Activated naive CD8-positive, alpha-beta T cell (primary cell): Measurements from ENCODE around the gene NEURL3.
"Not testable (repeated sequence)": the region's sequence is repeated elsewhere in the genome, so short reads cannot be mapped to it uniquely, and the experiment has no call there.

Experiments
- H3K27ac Mint-ChIP-seq: one replicate; pipeline ENCODE4 v1.8.0; 2021; ENCODE audit warnings: mixed read lengths
- H3K27me3 Mint-ChIP-seq: one replicate; pipeline ENCODE4 v1.8.0; 2021; ENCODE audit warnings: mixed read lengths
- H3K36me3 Mint-ChIP-seq: one replicate; pipeline ENCODE4 v1.8.0; 2021; ENCODE audit warnings: mixed read lengths
- H3K4me1 Mint-ChIP-seq: one replicate; pipeline ENCODE4 v1.8.0; 2021; ENCODE audit warnings: low read depth, mixed read lengths
- H3K4me3 Mint-ChIP-seq: one replicate; pipeline ENCODE4 v1.8.0; 2021; ENCODE audit warnings: mild to moderate bottlenecking, mixed read lengths
- H3K9me3 Mint-ChIP-seq: one replicate; pipeline ENCODE4 v1.8.0; 2021; ENCODE audit warnings: low read depth, mixed read lengths

Gene NEURL3

GRCh38 chr2:96508521-96509113 is 3.5 kb upstream of the NEURL3 start:
- Mint-ChIP-seq H3K36me3 (no peaks in the 10 kb centered on the region), H3K27ac (no peak overlapping the region), H3K4me1 (peaks cover 14% of the 10 kb centered on the region), H3K4me3 (no peak overlapping the region), H3K27me3 (peaks cover 9% of the 10 kb centered on the region), H3K9me3 (no peaks in the 10 kb centered on the region)

- H3K27me3 Mint-ChIP-seq, result peaks cover 9% of the 10 kb centered on the region
- H3K36me3 Mint-ChIP-seq, result no peaks in the 10 kb centered on the region
- H3K4me3 Mint-ChIP-seq, result peak overlapping the region; percentile 76
- H3K4me1 Mint-ChIP-seq, result peaks cover 14% of the 10 kb centered on the region
- no peaks in the 10 kb centered on the region for H3K9me3 Mint-ChIP-seq
- H3K27ac Mint-ChIP-seq, result no peak overlapping the region
These were observed 2.9 kb upstream of the NEURL3 start for GRCh38 chr2:96507957-96508520.

- no peak overlapping the region for H3K27ac Mint-ChIP-seq
- peaks cover 17% of the 10 kb centered on the region for H3K4me1 Mint-ChIP-seq
These were observed 1.7 kb upstream of the NEURL3 start for GRCh38 chr2:96506907-96507240.

GRCh38 chr2:96506016-96506906 is 1.1 kb upstream of the NEURL3 start:
- Mint-ChIP-seq H3K36me3 (no peaks in the 10 kb centered on the region), H3K4me3 (no peak overlapping the region), H3K27me3 (peaks cover 9% of the 10 kb centered on the region), H3K27ac (no peak overlapping the region), H3K4me1 (peaks cover 23% of the 10 kb centered on the region), H3K9me3 (no peaks in the 10 kb centered on the region)

More at GRCh38 chr2:96506907-96507240, 1.7 kb upstream of the NEURL3 start:
- no peaks in the 10 kb centered on the region for H3K36me3 Mint-ChIP-seq
- peaks cover 9% of the 10 kb centered on the region for H3K27me3 Mint-ChIP-seq
- no peak overlapping the region for H3K4me3 Mint-ChIP-seq
- H3K9me3 Mint-ChIP-seq, result no peaks in the 10 kb centered on the region

- no peak overlapping the region for H3K27ac Mint-ChIP-seq
- no peaks in the 10 kb centered on the region for H3K36me3 Mint-ChIP-seq
- H3K4me3 Mint-ChIP-seq, result no peak overlapping the region
- no peaks in the 10 kb centered on the region for H3K9me3 Mint-ChIP-seq
- H3K4me1 Mint-ChIP-seq, result peaks cover 18% of the 10 kb centered on the region
- no peaks in the 10 kb centered on the region for H3K27me3 Mint-ChIP-seq
These were observed 1.4 kb downstream of the NEURL3 start for GRCh38 chr2:96503637-96504243.

- no peaks in the 10 kb centered on the region for H3K36me3 Mint-ChIP-seq
- no peak overlapping the region for H3K27ac Mint-ChIP-seq
- peaks cover 18% of the 10 kb centered on the region for H3K4me1 Mint-ChIP-seq
- no peaks in the 10 kb centered on the region for H3K9me3 Mint-ChIP-seq
- H3K4me3 Mint-ChIP-seq, result no peak overlapping the region
- H3K27me3 Mint-ChIP-seq, result no peaks in the 10 kb centered on the region
These were observed 2.1 kb downstream of the NEURL3 start for GRCh38 chr2:96502891-96503636.

GRCh38 chr2:96501886-96502810 is 3.0 kb downstream of the NEURL3 start:
- H3K36me3 Mint-ChIP-seq, result no peaks in the 10 kb centered on the region
- peaks cover 13% of the 10 kb centered on the region for H3K4me1 Mint-ChIP-seq
- no peak overlapping the region for H3K4me3 Mint-ChIP-seq
- H3K27ac Mint-ChIP-seq, result no peak overlapping the region
- H3K27me3 Mint-ChIP-seq, result no peaks in the 10 kb centered on the region
- no peaks in the 10 kb centered on the region for H3K9me3 Mint-ChIP-seq

GRCh38 chr2:96501471-96501874 is 3.7 kb downstream of the NEURL3 start:
- Mint-ChIP-seq H3K4me1 (peaks cover 13% of the 10 kb centered on the region), H3K9me3 (no peaks in the 10 kb centered on the region), H3K4me3 (no peak overlapping the region), H3K27ac (no peak overlapping the region), H3K36me3 (no peaks in the 10 kb centered on the region), H3K27me3 (no peaks in the 10 kb centered on the region)

- Mint-ChIP-seq H3K27ac (no peak overlapping the region), H3K36me3 (no peaks in the 10 kb centered on the region), H3K27me3 (no peaks in the 10 kb centered on the region), H3K9me3 (no peaks in the 10 kb centered on the region), H3K4me1 (peaks cover 13% of the 10 kb centered on the region), H3K4me3 (no peak overlapping the region)
These were observed 4.6 kb downstream of the NEURL3 start for GRCh38 chr2:96500385-96501066.

- Mint-ChIP-seq H3K9me3 (peaks cover 5% of the 10 kb centered on the region), H3K4me1 (peaks cover 13% of the 10 kb centered on the region), H3K4me3 (no peak overlapping the region), H3K27ac (no peak overlapping the region), H3K36me3 (peaks cover 6% of the 10 kb centered on the region), H3K27me3 (no peaks in the 10 kb centered on the region)
These were observed 5.8 kb downstream of the NEURL3 start for GRCh38 chr2:96499061-96499960.

- H3K9me3 Mint-ChIP-seq, H3K36me3 Mint-ChIP-seq, H3K4me3 Mint-ChIP-seq, H3K27me3 Mint-ChIP-seq, H3K27ac Mint-ChIP-seq: not testable (repeated sequence)
- H3K4me1 Mint-ChIP-seq, result peaks cover 13% of the 10 kb centered on the region
These were observed 6.5 kb downstream of the NEURL3 start for GRCh38 chr2:96498611-96499010.

GRCh38 chr2:96498021-96498431 is 7.1 kb downstream of the NEURL3 start:
- no peaks in the 10 kb centered on the region for H3K27me3 Mint-ChIP-seq
- peaks cover 5% of the 10 kb centered on the region for H3K9me3 Mint-ChIP-seq
- H3K4me1 Mint-ChIP-seq, result peaks cover 13% of the 10 kb centered on the region
- no peak overlapping the region for H3K27ac Mint-ChIP-seq
- H3K4me3 Mint-ChIP-seq, result no peak overlapping the region
- H3K36me3 Mint-ChIP-seq, result peaks cover 6% of the 10 kb centered on the region
